HepG2 (cell line): ENCODE measurements around the gene AWAT1. TPM values are rescaled to one million over a fixed set of nuclear protein-coding genes. Genes with fewer than 3 reads are reported as not detected.

ENCODE experiments used
- ATAC-seq: fragments of 200-7000 bp; cut with Tn5 transposase; 3 replicates; pipeline ENCODE4 v1.9.1; 2020; ENCODE audit warnings: mild to moderate bottlenecking, moderate library complexity
- BruUV-seq: library from RNA; stranded (reverse); fragments of 400-500 nt; replicated peaks from 2 replicates; lab custom pipeline; 2021; lab: Mats Ljungman, UMichigan
- CTCF ChIA-PET: fragments of 300-600 bp; formaldehyde crosslinking; extraction: SDS; loops from one replicate; lab custom pipeline; 2021; ENCODE audit warnings: low total read pairs, inconsistent platforms, low intra/inter-chr PET ratio; lab: Yijun Ruan, JAX
- POLR2A ChIA-PET: fragments of 350-600 bp; sonication (Branson Sonifier 250); formaldehyde crosslinking; loops from one replicate; lab custom pipeline; 2020; ENCODE audit warnings: antibody characterized with exemption, inconsistent platforms; lab: Yijun Ruan, JAX
- DNase-seq: peaks from one replicate; pipeline ENCODE4 v3.0.0-alpha.2; 2015; ENCODE audit warnings: low spot score
- FAIRE-seq: peaks from 3 replicates; lab custom pipeline; 2011; peaks lifted over from hg19 to GRCh38; lab: Jason Lieb, UNC
- H2AFZ ChIP-seq: one replicate; pipeline ENCODE4 v1.6.1; 2011; ENCODE audit warnings: low read length, inconsistent platforms
- H3K27ac ChIP-seq: fragments of 300-600 bp; 3 replicates; pipeline ENCODE4 v1.8.0; 2011; ENCODE audit warnings: mixed run types, mild to moderate bottlenecking, mixed read lengths, low read length, inconsistent platforms; ENCODE audit not compliant: insufficient read depth; ENCODE audit errors: extremely low read length
- H3K27me3 ChIP-seq, 2 experiments: fragments of 200-600 bp in 1 of 2; 2 replicates in 1 of 2; 3 replicates in 1 of 2; pipeline versions ENCODE4 v1.6.0 to v1.8.0; 2011; ENCODE audit warnings: low read length in 2 of 2, mild to moderate bottlenecking in 2 of 2, moderate library complexity in 2 of 2, inconsistent platforms in 1 of 2; ENCODE audit not compliant: insufficient read depth in 2 of 2, control insufficient read depth in 1 of 2
- H3K36me3 ChIP-seq, 2 experiments: fragments of 200-600 bp in 1 of 2; replicated peaks in 1 of 2; 2 replicates in 1 of 2; 3 replicates in 1 of 2; pipeline versions ENCODE4 v1.5.1 to v1.8.0; 2011; ENCODE audit warnings: low read length in 2 of 2, inconsistent platforms in 1 of 2; ENCODE audit not compliant: insufficient read depth in 2 of 2, control insufficient read depth in 1 of 2
- H3K4me1 ChIP-seq: 2 replicates; pipeline ENCODE4 v1.5.1; 2012; ENCODE audit warnings: low read length, inconsistent platforms; ENCODE audit not compliant: insufficient read depth
- H3K4me2 ChIP-seq: 2 replicates; pipeline ENCODE4 v1.6.0; 2011; ENCODE audit warnings: low read depth, low read length, inconsistent platforms
- H3K4me3 ChIP-seq, 3 experiments: fragments of 200-600 bp in 1 of 3; sonication (generic), shearing (Covaris generic) in 1 of 3; replicated peaks in 1 of 3; 2 replicates each; pipeline ENCODE4 v1.5.1; 2011 to 2016; ENCODE audit warnings: low read length in 3 of 3, inconsistent platforms in 2 of 3, low read depth in 2 of 3, mild to moderate bottlenecking in 2 of 3, control low read depth in 1 of 3, mixed read lengths in 1 of 3; ENCODE audit not compliant: insufficient read depth in 1 of 3
- H3K79me2 ChIP-seq: one replicate; pipeline ENCODE4 v1.6.1; 2011; ENCODE audit warnings: low read length, inconsistent platforms; ENCODE audit not compliant: insufficient read depth
- H3K9ac ChIP-seq: 2 replicates; pipeline ENCODE4 v1.6.0; 2011; ENCODE audit warnings: mild to moderate bottlenecking, low read depth, low read length, inconsistent platforms; ENCODE audit not compliant: insufficient read depth
- H3K9me3 ChIP-seq: 2 replicates; pipeline ENCODE4 v1.5.1; 2012; ENCODE audit warnings: mild to moderate bottlenecking, low read length
- H4K20me1 ChIP-seq: 2 replicates; pipeline ENCODE4 v1.6.0; 2011; ENCODE audit warnings: inconsistent platforms, mild to moderate bottlenecking, low read length, moderate library complexity; ENCODE audit not compliant: insufficient read depth
- ARID5B ChIP-seq: IDR thresholded peaks from 2 replicates; pipeline ENCODE4 v1.4.0; 2020; ENCODE audit warnings: mild to moderate bottlenecking, missing genetic modification reagents
- FOXK1 ChIP-seq: sonication (generic); formaldehyde crosslinking; IDR thresholded peaks from 2 replicates; pipeline ENCODE4 v1.4.0; 2020; ENCODE audit warnings: low read depth, missing genetic modification reagents, borderline replicate concordance
- RNF2 ChIP-seq: fragments of 450-650 bp; conservative IDR thresholded peaks from 2 replicates; pipeline ENCODE4 v1.6.1; 2016; ENCODE audit warnings: low read depth
- SMC3 ChIP-seq: IDR thresholded peaks from 2 replicates; pipeline ENCODE4 v1.6.1; 2011; ENCODE audit warnings: low read length, improper control_type of control experiment
- SNAPC5 ChIP-seq: sonication (generic); formaldehyde crosslinking; IDR thresholded peaks from 2 replicates; pipeline ENCODE4 v1.8.1; 2023; ENCODE audit warnings: mild to moderate bottlenecking, missing genetic modification reagents, borderline replicate concordance
- STAG1 ChIP-seq: sonication (generic); formaldehyde crosslinking; IDR thresholded peaks from 2 replicates; pipeline ENCODE4 v1.4.0; 2020; ENCODE audit warnings: missing genetic modification reagents
- ZKSCAN1 ChIP-seq: fragments of 150-350 bp; IDR thresholded peaks from 2 replicates; pipeline ENCODE4 v1.6.1; 2014; ENCODE audit warnings: low read length
- WGBS: methylation state at CpG from one replicate; pipeline ENCODE4 v1.1.6; 2017; ENCODE audit warnings: low lambda C conversion rate; 5-methylcytosine and 5-hydroxymethylcytosine counted together
- in situ Hi-C: cut with HindIII; loops from 2 replicates; pipeline ENCODE4 v1.10.0; 2017; ENCODE audit warnings: low pct_unique_long_range_greater_than_20kb; ENCODE audit not compliant: extremely low pct_ligation_motif_present
- intact Hi-C: fragments of 100-400 bp; cut with micrococcal nuclease; formaldehyde crosslinking; loops from one replicate; pipeline ENCODE4 v1.10.0; 2022; ENCODE audit not compliant: unreplicated experiment
- polyA plus RNA-seq, 8 experiments: library from polyadenylated mRNA; depleted of rRNA in 3 of 8; stranded (reverse) in 7 of 8; unstranded in 1 of 8; fragments of >200 nt; fragmentation: Illumina TruSeq in 4 of 8; extraction: Trizol in 4 of 8; gene quantifications; 2 replicates each; pipeline versions ENCODE4 v1.2.1 to v1.2.3, GENCODE V29; 2011 to 2016; ENCODE audit warnings: low read depth in 4 of 8, missing spikeins in 1 of 8, mixed read lengths in 1 of 8; ENCODE audit not compliant: insufficient read depth in 1 of 8
- total RNA-seq, 5 experiments: library from RNA; depleted of rRNA; stranded (reverse); fragments of >200 nt; fragmentation: Illumina TruSeq; extraction: Trizol; gene quantifications; 2 replicates each; pipeline ENCODE4 v1.2.3, GENCODE V29; 2016; ENCODE audit warnings: low read depth in 1 of 5
- TF ChIP-seq, protein P1 (sequence below): sonication (generic); formaldehyde crosslinking; IDR thresholded peaks from 2 replicates; pipeline ENCODE4 v1.5.0; 2020; ENCODE audit warnings: mild to moderate bottlenecking, missing genetic modification reagents, moderate library complexity

Gene AWAT1
- total and polyA plus RNA-seq, 2 of the 13 experiments (the other 11 are each of a cell fraction or from before 2014, with no cell fraction given), result not detected

GRCh38 chrX:70196961-70197720 is 37.3 kb upstream of the AWAT1 start:
- CTCF ChIA-PET, result interaction anchor here (0.8 to 2.1 kb wide), 2 partner anchors 65 to 92 kb away, joined by 3 to 17 read pairs; partner anchors contain the start of genes KIF4A and PDZD11
- no TSS peak for BruUV-seq
- Histone ChIP-seq H3K4me1 (no peaks in the 10 kb centered on the region), H3K36me3 (no peaks in the 10 kb centered on the region), H3K9ac (no peak overlapping the region), H3K79me2 (no peaks in the 10 kb centered on the region), H3K4me2 (no peak overlapping the region), H3K27ac (no peak overlapping the region), H2AFZ (no peak overlapping the region), H3K27me3 (no peaks in the 10 kb centered on the region), H3K9me3 (no peaks in the 10 kb centered on the region), H3K4me3 (no peak overlapping the region), H4K20me1 (no peaks in the 10 kb centered on the region)
- in situ Hi-C loops, result no loop called here
- peak; percentile 70 for ATAC-seq
- peak; percentile 51 for DNase-seq
- TF ChIP-seq SMC3 (peak; percentile 73), STAG1 (CRISPR knock-in tag) (peak; percentile 63), RNF2 (no peak), ZKSCAN1 (peak; percentile 74; the same call in 1 of the 2 replicates), FOXK1 (CRISPR knock-in tag) (no peak), SNAPC5 (no peak), ARID5B (CRISPR knock-in tag) (no peak)
- TF ChIP-seq, protein P1, sequence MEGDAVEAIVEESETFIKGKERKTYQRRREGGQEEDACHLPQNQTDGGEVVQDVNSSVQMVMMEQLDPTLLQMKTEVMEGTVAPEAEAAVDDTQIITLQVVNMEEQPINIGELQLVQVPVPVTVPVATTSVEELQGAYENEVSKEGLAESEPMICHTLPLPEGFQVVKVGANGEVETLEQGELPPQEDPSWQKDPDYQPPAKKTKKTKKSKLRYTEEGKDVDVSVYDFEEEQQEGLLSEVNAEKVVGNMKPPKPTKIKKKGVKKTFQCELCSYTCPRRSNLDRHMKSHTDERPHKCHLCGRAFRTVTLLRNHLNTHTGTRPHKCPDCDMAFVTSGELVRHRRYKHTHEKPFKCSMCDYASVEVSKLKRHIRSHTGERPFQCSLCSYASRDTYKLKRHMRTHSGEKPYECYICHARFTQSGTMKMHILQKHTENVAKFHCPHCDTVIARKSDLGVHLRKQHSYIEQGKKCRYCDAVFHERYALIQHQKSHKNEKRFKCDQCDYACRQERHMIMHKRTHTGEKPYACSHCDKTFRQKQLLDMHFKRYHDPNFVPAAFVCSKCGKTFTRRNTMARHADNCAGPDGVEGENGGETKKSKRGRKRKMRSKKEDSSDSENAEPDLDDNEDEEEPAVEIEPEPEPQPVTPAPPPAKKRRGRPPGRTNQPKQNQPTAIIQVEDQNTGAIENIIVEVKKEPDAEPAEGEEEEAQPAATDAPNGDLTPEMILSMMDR (CRISPR knock-in tag), result peak; percentile 67
- POLR2A ChIA-PET, result no interaction called here
- peak; percentile 72 for FAIRE-seq
- intact Hi-C loops, result loop anchor here (1.0 kb wide), 1 partner anchor 66 kb away; no protein-coding TSS in a partner anchor
- WGBS, result 5% methylated on average over 12 of the region's 12 CpGs
